ENCODE measurements around the gene RAB5IF. TPM values are rescaled to one million over a fixed set of nuclear protein-coding genes. Genes with fewer than 3 reads are reported as not detected.
"Not testable (repeated sequence)": the region's sequence is repeated elsewhere in the genome, so short reads cannot be mapped to it uniquely, and the experiment has no call there.

Gene RAB5IF
- total RNA-seq, 2 experiments from 2014 or later: 87.9 to 97.0 TPM

- Mint-ChIP-seq H3K27me3 (no peaks in the 10 kb centered on the region), H3K9me3 (no peaks in the 10 kb centered on the region), H3K4me1 (peaks cover 36% of the 10 kb centered on the region), H3K27ac (peak overlapping the region; percentile 76), H3K36me3 (ENCODE audit: low read depth) (peaks cover 54% of the 10 kb centered on the region), H3K4me3 (no peak overlapping the region)
- POLR2A ChIA-PET: interaction anchor here (0.5 kb wide), 1 partner anchor 420 kb away, joined by 6 read pairs; no protein-coding TSS in a partner anchor
- CTCF ChIA-PET: interaction anchor here (0.5 to 2.7 kb wide), 8 partner anchors 11 to 243 kb away, joined by 3 to 7 read pairs (median 4); partner anchors contain the start of gene RAB5IF
- no peak for DNase-seq
These were observed 17.9 kb downstream of the RAB5IF start for GRCh38 chr20:36623444-36623843.

GRCh38 chr20:36624068-36624943 is 18.7 kb downstream of the RAB5IF start:
- H3K36me3 Mint-ChIP-seq (ENCODE audit: low read depth): peaks cover 57% of the 10 kb centered on the region
- peaks cover 39% of the 10 kb centered on the region for H3K4me1 Mint-ChIP-seq
- ChIA-PET POLR2A (no interaction called here), CTCF (interaction anchor here (0.5 to 2.7 kb wide), 6 partner anchors 10 to 130 kb away, joined by 3 to 7 read pairs (median 4); partner anchors contain the start of gene RAB5IF)
- no peaks in the 10 kb centered on the region for H3K9me3 Mint-ChIP-seq
- H3K27ac Mint-ChIP-seq: peak overlapping the region; percentile 76
- no peak overlapping the region for H3K4me3 Mint-ChIP-seq
- no peak for DNase-seq
- H3K27me3 Mint-ChIP-seq: no peaks in the 10 kb centered on the region

GRCh38 chr20:36624944-36625324 is 19.4 kb downstream of the RAB5IF start:
- no peak overlapping the region for H3K4me3 Mint-ChIP-seq
- peaks cover 46% of the 10 kb centered on the region for H3K4me1 Mint-ChIP-seq
- ChIA-PET CTCF (interaction anchor here (1.7 to 2.7 kb wide), 2 partner anchors 15 to 19 kb away, joined by 3 to 7 read pairs; partner anchors contain the start of gene RAB5IF), POLR2A (no interaction called here)
- peaks cover 62% of the 10 kb centered on the region for H3K36me3 Mint-ChIP-seq (ENCODE audit: low read depth)
- H3K27me3 Mint-ChIP-seq: no peaks in the 10 kb centered on the region
- no peak for DNase-seq
- no peaks in the 10 kb centered on the region for H3K9me3 Mint-ChIP-seq
- H3K27ac Mint-ChIP-seq: peak overlapping the region; percentile 26

GRCh38 chr20:36628076-36628475 is 22.5 kb downstream of the RAB5IF start:
- H3K9me3 Mint-ChIP-seq: no peaks in the 10 kb centered on the region
- H3K27me3 Mint-ChIP-seq: no peaks in the 10 kb centered on the region
- no peak for DNase-seq
- H3K27ac Mint-ChIP-seq: peak overlapping the region; percentile 55
- CTCF ChIA-PET: interaction anchor here (0.6 kb wide), 1 partner anchor 1317 kb away, joined by 4 read pairs; no protein-coding TSS in a partner anchor
- peaks cover 80% of the 10 kb centered on the region for H3K36me3 Mint-ChIP-seq (ENCODE audit: low read depth)
- H3K4me3 Mint-ChIP-seq: no peak overlapping the region
- peaks cover 60% of the 10 kb centered on the region for H3K4me1 Mint-ChIP-seq
- POLR2A ChIA-PET: no interaction called here

- Mint-ChIP-seq H3K27me3 (no peaks in the 10 kb centered on the region), H3K4me1 (peaks cover 49% of the 10 kb centered on the region), H3K9me3 (no peaks in the 10 kb centered on the region), H3K4me3 (peak overlapping the region; percentile 65), H3K36me3 (ENCODE audit: low read depth) (peaks cover 70% of the 10 kb centered on the region), H3K27ac (peak overlapping the region; percentile 95)
- CTCF ChIA-PET: interaction anchor here (0.6 to 1.9 kb wide), 6 partner anchors 17 to 379 kb away, joined by 3 to 9 read pairs (median 3); partner anchors contain the start of gene RAB5IF
- DNase-seq: peak; percentile 68
- POLR2A ChIA-PET: interaction anchor here (0.5 kb wide), 2 partner anchors 10 to 114 kb away, joined by 3 read pairs; no protein-coding TSS in a partner anchor
These were observed 24.4 kb downstream of the RAB5IF start for GRCh38 chr20:36629719-36630681.

- H3K36me3 Mint-ChIP-seq (ENCODE audit: low read depth): peaks cover 71% of the 10 kb centered on the region
- peaks cover 51% of the 10 kb centered on the region for H3K4me1 Mint-ChIP-seq
- no peaks in the 10 kb centered on the region for H3K27me3 Mint-ChIP-seq
- H3K27ac Mint-ChIP-seq: peak overlapping the region; percentile 95
- no peaks in the 10 kb centered on the region for H3K9me3 Mint-ChIP-seq
- no peak for DNase-seq
- no peak overlapping the region for H3K4me3 Mint-ChIP-seq
- CTCF ChIA-PET: interaction anchor here (1.4 kb wide), 1 partner anchor 24 kb away, joined by 4 read pairs; no protein-coding TSS in a partner anchor
- POLR2A ChIA-PET: interaction anchor here (0.6 kb wide), 2 partner anchors 115 to 201 kb away, joined by 3 to 4 read pairs; no protein-coding TSS in a partner anchor
These were observed 26.1 kb downstream of the RAB5IF start for GRCh38 chr20:36631646-36632045.

GRCh38 chr20:36632147-36632486 is 26.5 kb downstream of the RAB5IF start:
- DNase-seq: no peak
- Mint-ChIP-seq H3K9me3 (no peaks in the 10 kb centered on the region), H3K4me3 (no peak overlapping the region), H3K4me1 (peaks cover 49% of the 10 kb centered on the region), H3K27me3 (no peaks in the 10 kb centered on the region), H3K27ac (peak overlapping the region; percentile 54), H3K36me3 (ENCODE audit: low read depth) (peaks cover 70% of the 10 kb centered on the region)
- ChIA-PET POLR2A (interaction anchor here (0.6 kb wide), 1 partner anchor 114 kb away, joined by 3 read pairs; no protein-coding TSS in a partner anchor), CTCF (interaction anchor here (1.4 to 2.3 kb wide), 2 partner anchors 20 to 24 kb away, joined by 4 to 5 read pairs; no protein-coding TSS in a partner anchor)

- H3K36me3 Mint-ChIP-seq (ENCODE audit: low read depth): peaks cover 67% of the 10 kb centered on the region
- no peaks in the 10 kb centered on the region for H3K27me3 Mint-ChIP-seq
- ChIA-PET POLR2A (no interaction called here), CTCF (interaction anchor here (0.6 to 2.3 kb wide), 5 partner anchors 12 to 49 kb away, joined by 3 to 5 read pairs (median 4); no protein-coding TSS in a partner anchor)
- H3K9me3 Mint-ChIP-seq: no peaks in the 10 kb centered on the region
- no peak for DNase-seq
- H3K27ac Mint-ChIP-seq: peak overlapping the region; percentile 54
- no peak overlapping the region for H3K4me3 Mint-ChIP-seq
- peaks cover 46% of the 10 kb centered on the region for H3K4me1 Mint-ChIP-seq
These were observed 27.1 kb downstream of the RAB5IF start for GRCh38 chr20:36632487-36633284.

- Mint-ChIP-seq H3K4me1 (peaks cover 42% of the 10 kb centered on the region), H3K9me3 (no peaks in the 10 kb centered on the region), H3K4me3 (no peak overlapping the region), H3K27me3 (no peaks in the 10 kb centered on the region), H3K36me3 (ENCODE audit: low read depth) (peaks cover 65% of the 10 kb centered on the region), H3K27ac (peak overlapping the region; percentile 54)
- DNase-seq: no peak
- POLR2A ChIA-PET: no interaction called here
- CTCF ChIA-PET: interaction anchor here (0.6 to 2.3 kb wide), 5 partner anchors 11 to 49 kb away, joined by 3 to 5 read pairs (median 4); no protein-coding TSS in a partner anchor
These were observed 27.8 kb downstream of the RAB5IF start for GRCh38 chr20:36633285-36633772.

- Mint-ChIP-seq H3K4me1 (peaks cover 38% of the 10 kb centered on the region), H3K27me3 (no peaks in the 10 kb centered on the region), H3K9me3 (no peaks in the 10 kb centered on the region), H3K27ac (peak overlapping the region; percentile 81), H3K36me3 (ENCODE audit: low read depth) (peaks cover 68% of the 10 kb centered on the region), H3K4me3 (no peak overlapping the region)
- ChIA-PET POLR2A (no interaction called here), CTCF (interaction anchor here (0.6 to 2.3 kb wide), 4 partner anchors 11 to 38 kb away, joined by 3 to 5 read pairs (median 4); partner anchors contain the start of gene RAB5IF)
- no peak for DNase-seq
These were observed 28.8 kb downstream of the RAB5IF start for GRCh38 chr20:36634342-36634741.

- Mint-ChIP-seq H3K36me3 (ENCODE audit: low read depth) (peaks cover 63% of the 10 kb centered on the region), H3K4me1 (peaks cover 35% of the 10 kb centered on the region)
- H3K27me3 Mint-ChIP-seq, H3K27ac Mint-ChIP-seq, H3K4me3 Mint-ChIP-seq, H3K9me3 Mint-ChIP-seq, DNase-seq, POLR2A ChIA-PET, CTCF ChIA-PET: not testable (repeated sequence)
These were observed 33.4 kb downstream of the RAB5IF start for GRCh38 chr20:36638876-36639400.
